ENCODE results near the gene PPP1R1B.

Gene PPP1R1B

DNA sequence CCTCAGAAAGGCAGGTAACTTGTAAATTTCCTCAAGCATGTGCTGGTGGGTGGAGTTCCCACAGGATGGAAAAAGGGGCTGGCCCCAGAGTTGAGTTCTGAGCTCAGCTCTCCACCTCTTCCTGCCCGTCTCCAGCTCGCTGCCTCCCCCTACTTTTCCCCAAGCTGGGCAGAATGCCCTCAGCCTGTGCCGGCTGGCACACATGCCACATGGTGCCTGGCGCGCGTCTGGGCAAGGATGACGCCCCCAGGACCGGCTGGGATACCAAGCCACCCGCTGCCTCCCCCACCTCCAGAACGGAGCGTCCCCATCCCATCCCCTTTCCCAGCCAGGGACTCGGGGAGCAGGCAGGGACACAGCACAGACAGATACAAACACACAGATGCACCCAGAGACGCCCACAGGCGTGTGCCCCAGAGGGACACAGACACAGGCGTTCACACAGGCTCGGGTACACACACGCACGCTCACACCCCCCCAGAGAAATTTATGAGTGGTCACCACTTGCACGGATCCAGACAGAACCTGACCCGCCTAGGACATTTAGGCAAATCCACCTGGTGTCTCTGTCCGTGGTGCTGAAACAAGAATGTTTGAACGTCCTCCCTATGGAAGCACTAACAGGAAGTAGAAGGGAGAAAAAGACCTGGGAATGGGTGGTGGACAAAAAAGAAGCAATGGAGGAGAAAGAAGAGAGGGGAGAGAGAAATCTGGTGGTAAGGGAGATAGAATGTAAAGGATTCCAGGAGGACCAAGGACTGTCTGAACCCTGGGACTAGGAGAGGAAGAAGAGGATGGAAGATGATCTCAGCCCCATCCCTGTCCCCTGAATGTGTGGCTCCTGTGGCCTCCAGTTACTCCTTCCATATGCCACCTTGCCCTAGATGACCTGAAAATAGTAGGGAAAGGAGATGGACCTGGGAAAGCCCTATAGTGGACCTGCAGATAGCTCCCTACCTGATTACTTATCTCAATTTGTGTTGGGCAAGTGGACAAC lies 34.5 kb upstream of the PPP1R1B start:
- no peak overlapping the region for H2AFZ ChIP-seq (ENCODE audit: low read depth, low read length)
- H3K23ac ChIP-seq (ENCODE audit: low read length in 2 of 2) = no peak overlapping the region
- H3K27me3 ChIP-seq (ENCODE audit: control insufficient read depth in 1 of 2, insufficient read depth in 1 of 2, low read length in 2 of 2) = peaks cover 72 to 80% of the 10 kb centered on the region in 2 experiments
- H2BK5ac ChIP-seq (ENCODE audit: low read depth, low read length, poor library complexity, severe bottlenecking) = no peak overlapping the region
- no peak overlapping the region for H2AK5ac ChIP-seq (ENCODE audit: low read length, severe bottlenecking)
- DNase-seq = peak; percentile 52
- WGBS = under 1% methylated on average over 22 of the region's 22 CpGs
- no peak overlapping the region for H3K18ac ChIP-seq (ENCODE audit: low read depth in 1 of 2, low read length in 2 of 2)
- H2BK12ac ChIP-seq (ENCODE audit: low read length in 2 of 2) = no peak overlapping the region
- no peak overlapping the region for H3K9ac ChIP-seq (ENCODE audit: low read length)
- H3K79me1 ChIP-seq (replicated peaks; ENCODE audit: low read length, poor library complexity, severe bottlenecking) = no peaks in the 10 kb centered on the region
- H3K4me1 ChIP-seq (ENCODE audit: control insufficient read depth, insufficient read depth, low read depth, low read length) = no peaks in the 10 kb centered on the region
- H4K8ac ChIP-seq (ENCODE audit: low read length) = no peak overlapping the region
- no peak overlapping the region for H2BK120ac ChIP-seq (ENCODE audit: low read depth, low read length)
- H3K4me2 ChIP-seq (ENCODE audit: low read length, poor library complexity, severe bottlenecking) = no peak overlapping the region
- H2BK15ac ChIP-seq (ENCODE audit: low read depth, poor library complexity, severe bottlenecking) = no peak overlapping the region
- no peaks in the 10 kb centered on the region for H3K9me3 ChIP-seq (ENCODE audit: control insufficient read depth, low read length)
- no peak overlapping the region for H3K27ac ChIP-seq (ENCODE audit: low read length, poor library complexity, severe bottlenecking)
- no peak overlapping the region for H4K91ac ChIP-seq (ENCODE audit: low read length)
- H3K4ac ChIP-seq (ENCODE audit: low read depth in 1 of 2, low read length in 2 of 2) = no peak overlapping the region
- no peak overlapping the region for H3K4me3 ChIP-seq (ENCODE audit: insufficient read depth in 1 of 2, low read depth in 1 of 2, low read length in 2 of 2)
- H3K14ac ChIP-seq (ENCODE audit: low read length in 2 of 2) = no peak overlapping the region
- H3K36me3 ChIP-seq (ENCODE audit: control insufficient read depth in 1 of 2, insufficient read depth in 2 of 2, low read depth in 1 of 2, low read length in 2 of 2) = no peaks in the 10 kb centered on the region

DNA sequence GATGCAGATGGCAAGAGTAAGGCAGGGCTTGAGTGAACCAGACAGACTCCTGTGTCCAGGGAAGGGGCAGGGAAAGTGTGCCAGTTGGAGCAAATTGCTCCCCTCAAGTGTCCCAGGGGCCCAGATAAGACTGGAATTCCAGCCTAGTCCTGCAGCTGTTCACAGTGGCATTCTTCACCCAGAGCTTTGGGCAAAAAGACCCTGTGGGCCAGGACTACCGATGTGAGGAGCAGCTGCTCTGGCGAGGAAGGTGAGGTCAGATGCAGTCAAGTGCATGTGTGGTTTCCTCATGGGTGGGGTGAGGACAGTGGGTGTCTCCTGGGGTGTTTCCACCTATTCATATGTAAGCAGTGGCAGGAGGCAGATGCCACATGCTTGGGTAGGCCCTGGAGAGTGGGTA lies 33.4 kb upstream of the PPP1R1B start:
- H3K4ac ChIP-seq (ENCODE audit: low read depth in 1 of 2, low read length in 2 of 2) = no peak overlapping the region
- no peak overlapping the region for H2BK120ac ChIP-seq (ENCODE audit: low read depth, low read length)
- H4K91ac ChIP-seq (ENCODE audit: low read length) = no peak overlapping the region
- no peak overlapping the region for H3K23ac ChIP-seq (ENCODE audit: low read length in 2 of 2)
- WGBS = 71% methylated on average over 2 of the region's 2 CpGs
- H3K4me2 ChIP-seq (ENCODE audit: low read length, poor library complexity, severe bottlenecking) = no peak overlapping the region
- H3K14ac ChIP-seq (ENCODE audit: low read length in 2 of 2) = no peak overlapping the region
- H2BK12ac ChIP-seq (ENCODE audit: low read length in 2 of 2) = no peak overlapping the region
- no peak overlapping the region for H2AK5ac ChIP-seq (ENCODE audit: low read length, severe bottlenecking)
- no peaks in the 10 kb centered on the region for H3K9me3 ChIP-seq (ENCODE audit: control insufficient read depth, low read length)
- H4K8ac ChIP-seq (ENCODE audit: low read length) = no peak overlapping the region
- H3K27me3 ChIP-seq (ENCODE audit: control insufficient read depth in 1 of 2, insufficient read depth in 1 of 2, low read length in 2 of 2) = peaks cover 74 to 83% of the 10 kb centered on the region in 2 experiments
- no peak overlapping the region for H3K9ac ChIP-seq (ENCODE audit: low read length)
- H3K79me1 ChIP-seq (replicated peaks; ENCODE audit: low read length, poor library complexity, severe bottlenecking) = no peaks in the 10 kb centered on the region
- H3K36me3 ChIP-seq (ENCODE audit: control insufficient read depth in 1 of 2, insufficient read depth in 2 of 2, low read depth in 1 of 2, low read length in 2 of 2) = no peaks in the 10 kb centered on the region
- H2BK15ac ChIP-seq (ENCODE audit: low read depth, poor library complexity, severe bottlenecking) = no peak overlapping the region
- peaks cover 1% of the 10 kb centered on the region for H3K4me1 ChIP-seq (ENCODE audit: control insufficient read depth, insufficient read depth, low read depth, low read length)
- no peak for DNase-seq
- no peak overlapping the region for H3K27ac ChIP-seq (ENCODE audit: low read length, poor library complexity, severe bottlenecking)
- H3K4me3 ChIP-seq (ENCODE audit: insufficient read depth in 1 of 2, low read depth in 1 of 2, low read length in 2 of 2) = no peak overlapping the region
- H2AFZ ChIP-seq (ENCODE audit: low read depth, low read length) = no peak overlapping the region
- no peak overlapping the region for H2BK5ac ChIP-seq (ENCODE audit: low read depth, low read length, poor library complexity, severe bottlenecking)
- H3K18ac ChIP-seq (ENCODE audit: low read depth in 1 of 2, low read length in 2 of 2) = no peak overlapping the region

GRCh38 chr17:39595294-39595693 lies 31.5 kb upstream of the PPP1R1B start:
- H3K4me3 ChIP-seq (ENCODE audit: insufficient read depth in 1 of 2, low read depth in 1 of 2, low read length in 2 of 2) = no peak overlapping the region
- no peak for DNase-seq
- peaks cover 4% of the 10 kb centered on the region for H3K4me1 ChIP-seq (ENCODE audit: control insufficient read depth, insufficient read depth, low read depth, low read length)
- H3K9ac ChIP-seq (ENCODE audit: low read length) = no peak overlapping the region
- no peak overlapping the region for H3K4ac ChIP-seq (ENCODE audit: low read depth in 1 of 2, low read length in 2 of 2)
- no peak overlapping the region for H4K8ac ChIP-seq (ENCODE audit: low read length)
- no peak overlapping the region for H2BK5ac ChIP-seq (ENCODE audit: low read depth, low read length, poor library complexity, severe bottlenecking)
- no peak overlapping the region for H2BK120ac ChIP-seq (ENCODE audit: low read depth, low read length)
- H3K9me3 ChIP-seq (ENCODE audit: control insufficient read depth, low read length) = no peaks in the 10 kb centered on the region
- no peak overlapping the region for H3K18ac ChIP-seq (ENCODE audit: low read depth in 1 of 2, low read length in 2 of 2)
- H3K4me2 ChIP-seq (ENCODE audit: low read length, poor library complexity, severe bottlenecking) = no peak overlapping the region
- H2BK12ac ChIP-seq (ENCODE audit: low read length in 2 of 2) = no peak overlapping the region
- H3K36me3 ChIP-seq (ENCODE audit: control insufficient read depth in 1 of 2, insufficient read depth in 2 of 2, low read depth in 1 of 2, low read length in 2 of 2) = no peaks in the 10 kb centered on the region
- no peak overlapping the region for H3K27ac ChIP-seq (ENCODE audit: low read length, poor library complexity, severe bottlenecking)
- H3K79me1 ChIP-seq (replicated peaks; ENCODE audit: low read length, poor library complexity, severe bottlenecking) = no peaks in the 10 kb centered on the region
- H3K14ac ChIP-seq (ENCODE audit: low read length in 2 of 2) = no peak overlapping the region
- no peak overlapping the region for H2AFZ ChIP-seq (ENCODE audit: low read depth, low read length)
- WGBS = 0% methylated on average over 3 of the region's 4 CpGs
- H3K27me3 ChIP-seq (ENCODE audit: control insufficient read depth in 1 of 2, insufficient read depth in 1 of 2, low read length in 2 of 2) = peaks cover 87 to 88% of the 10 kb centered on the region in 2 experiments
- H2BK15ac ChIP-seq (ENCODE audit: low read depth, poor library complexity, severe bottlenecking) = no peak overlapping the region
- H4K91ac ChIP-seq (ENCODE audit: low read length) = no peak overlapping the region
- no peak overlapping the region for H2AK5ac ChIP-seq (ENCODE audit: low read length, severe bottlenecking)
- H3K23ac ChIP-seq (ENCODE audit: low read length in 2 of 2) = no peak overlapping the region

DNA sequence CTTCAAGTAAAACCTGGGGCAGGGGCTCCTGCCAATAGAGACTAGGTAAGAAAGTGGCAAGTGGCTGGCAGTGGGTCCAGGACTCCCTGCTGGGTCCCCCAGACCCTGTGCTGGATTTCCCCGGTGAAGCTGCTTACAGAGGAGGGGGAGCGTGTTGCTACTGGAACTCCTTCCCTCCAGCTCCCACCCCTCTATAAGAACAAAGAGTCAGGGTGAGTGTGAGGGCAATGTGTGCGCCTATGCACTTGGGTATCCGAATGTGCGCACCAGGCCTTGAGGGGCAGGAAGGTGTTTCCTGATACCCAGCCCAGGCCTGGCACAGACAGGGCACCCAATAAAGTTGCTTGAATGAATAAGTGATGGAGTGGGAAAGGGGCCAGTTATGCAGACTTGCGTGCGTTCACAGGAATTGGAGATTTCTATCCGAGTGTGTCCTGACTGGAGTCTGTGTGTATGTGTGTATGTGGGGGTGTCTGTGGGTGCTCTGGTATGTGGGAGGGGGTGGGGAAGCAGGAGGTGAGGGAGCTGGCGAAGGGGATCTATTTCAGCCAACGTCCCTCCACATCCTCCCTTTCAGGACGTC lies 30.7 kb upstream of the PPP1R1B start:
- 15% methylated on average over 9 of the region's 11 CpGs for whole genome bisulfite sequencing
- peaks cover 4% of the 10 kb centered on the region for H3K4me1 ChIP-seq (ENCODE audit: control insufficient read depth, insufficient read depth, low read depth, low read length)
- DNase-seq = no peak

More for the DNA sequence above, 30.7 kb upstream of the PPP1R1B start:
- H3K4ac ChIP-seq (ENCODE audit: low read depth in 1 of 2, low read length in 2 of 2) = no peak overlapping the region
- no peak overlapping the region for H4K8ac ChIP-seq (ENCODE audit: low read length)
- no peak overlapping the region for H2AK5ac ChIP-seq (ENCODE audit: low read length, severe bottlenecking)
- H3K27ac ChIP-seq (ENCODE audit: low read length, poor library complexity, severe bottlenecking) = no peak overlapping the region
- H2BK12ac ChIP-seq (ENCODE audit: low read length in 2 of 2) = no peak overlapping the region
- H3K4me3 ChIP-seq (ENCODE audit: insufficient read depth in 1 of 2, low read depth in 1 of 2, low read length in 2 of 2) = no peak overlapping the region
- no peak overlapping the region for H3K23ac ChIP-seq (ENCODE audit: low read length in 2 of 2)
- no peak overlapping the region for H2BK15ac ChIP-seq (ENCODE audit: low read depth, poor library complexity, severe bottlenecking)
- no peak overlapping the region for H2AFZ ChIP-seq (ENCODE audit: low read depth, low read length)
- peaks cover 92 to 95% of the 10 kb centered on the region in 2 experiments for H3K27me3 ChIP-seq (ENCODE audit: control insufficient read depth in 1 of 2, insufficient read depth in 1 of 2, low read length in 2 of 2)
- no peak overlapping the region for H2BK120ac ChIP-seq (ENCODE audit: low read depth, low read length)
- H3K79me1 ChIP-seq (replicated peaks; ENCODE audit: low read length, poor library complexity, severe bottlenecking) = no peaks in the 10 kb centered on the region
- no peak overlapping the region for H3K9ac ChIP-seq (ENCODE audit: low read length)
- H3K18ac ChIP-seq (ENCODE audit: low read depth in 1 of 2, low read length in 2 of 2) = no peak overlapping the region
- H3K14ac ChIP-seq (ENCODE audit: low read length in 2 of 2) = no peak overlapping the region
- H3K4me2 ChIP-seq (ENCODE audit: low read length, poor library complexity, severe bottlenecking) = no peak overlapping the region
- no peaks in the 10 kb centered on the region for H3K9me3 ChIP-seq (ENCODE audit: control insufficient read depth, low read length)
- H4K91ac ChIP-seq (ENCODE audit: low read length) = no peak overlapping the region
- H2BK5ac ChIP-seq (ENCODE audit: low read depth, low read length, poor library complexity, severe bottlenecking) = no peak overlapping the region
- no peaks in the 10 kb centered on the region for H3K36me3 ChIP-seq (ENCODE audit: control insufficient read depth in 1 of 2, insufficient read depth in 2 of 2, low read depth in 1 of 2, low read length in 2 of 2)
